Testis (tissue), 3 donors: Measurements from ENCODE around the gene CCS. TPM values are rescaled to one million over a fixed set of nuclear protein-coding genes. Genes with fewer than 3 reads are reported as not detected.

Experiments
- DNase-seq: peaks from one replicate; pipeline ENCODE4 v3.0.0-alpha.2; 2019
- H3K27ac ChIP-seq, 2 donors: fragments of 200-600 bp; sonication (generic); one replicate each; pipeline ENCODE4 v1.5.1; 2019
- H3K27me3 ChIP-seq: fragments of 200-600 bp; sonication (generic); one replicate; pipeline ENCODE4 v1.5.1; 2019
- H3K36me3 ChIP-seq: fragments of 200-600 bp; sonication (generic); one replicate; pipeline ENCODE4 v1.5.1; 2017; ENCODE audit warnings: low read depth; ENCODE audit errors: missing control alignments
- H3K4me1 ChIP-seq: fragments of 200-600 bp; sonication (generic); one replicate; pipeline ENCODE4 v1.5.1; 2019
- H3K4me3 ChIP-seq, 2 donors: fragments of 200-600 bp; sonication (generic); one replicate each; pipeline ENCODE4 v1.5.1; 2017 to 2019
- H3K9me3 ChIP-seq: fragments of 200-600 bp; sonication (generic); one replicate; pipeline ENCODE4 v1.5.1; 2017
- POLR2A ChIP-seq: fragments of 450-650 bp; IDR thresholded peaks from one replicate; pipeline ENCODE4 v1.6.1; 2017; ENCODE audit warnings: antibody characterized with exemption, mild to moderate bottlenecking, moderate library complexity
- WGBS, 2 donors: methylation state at CpG; one replicate each; pipeline ENCODE4 v1.1.5; 2018; 5-methylcytosine and 5-hydroxymethylcytosine counted together
- intact Hi-C: fragments of 100-400 bp; cut with DNase I; formaldehyde crosslinking; loops from one replicate; pipeline ENCODE4 v1.15.1; 2023; ENCODE audit warnings: low total_unique reads
- polyA plus RNA-seq: library from polyadenylated mRNA; stranded (reverse); fragments of 350-450 nt; fragmentation: Illumina TruSeq; extraction: RNeasy Lipid Tissue Mini Kit (QIAGEN cat#74804); gene quantifications from one replicate; pipeline ENCODE4 v1.2.3, GENCODE V29; 2014; ENCODE audit warnings: low read depth, low replicate concordance; ENCODE audit not compliant: insufficient read depth
- total RNA-seq, 2 donors: library from RNA; depleted of rRNA; stranded (reverse); fragments of >200 nt; gene quantifications; one replicate each; pipeline ENCODE4 v1.2.3, GENCODE V29; 2016
- TF ChIP-seq, protein P1 (sequence below), 3 experiments: fragments of 450-650 bp in 2 of 3; fragments of 200-600 bp in 1 of 3; sonication (generic) in 1 of 3; IDR thresholded peaks; one replicate each; pipeline ENCODE4 v1.5.1; 2016 to 2019; ENCODE audit warnings: antibody characterized with exemption in 3 of 3, mild to moderate bottlenecking in 2 of 3, moderate library complexity in 1 of 3

The CCS gene
- total and polyA plus RNA-seq, 3 donors from 2014 or later, result 67.5 to 83.2 (median 70.7) TPM

- TF ChIP-seq, protein P1, sequence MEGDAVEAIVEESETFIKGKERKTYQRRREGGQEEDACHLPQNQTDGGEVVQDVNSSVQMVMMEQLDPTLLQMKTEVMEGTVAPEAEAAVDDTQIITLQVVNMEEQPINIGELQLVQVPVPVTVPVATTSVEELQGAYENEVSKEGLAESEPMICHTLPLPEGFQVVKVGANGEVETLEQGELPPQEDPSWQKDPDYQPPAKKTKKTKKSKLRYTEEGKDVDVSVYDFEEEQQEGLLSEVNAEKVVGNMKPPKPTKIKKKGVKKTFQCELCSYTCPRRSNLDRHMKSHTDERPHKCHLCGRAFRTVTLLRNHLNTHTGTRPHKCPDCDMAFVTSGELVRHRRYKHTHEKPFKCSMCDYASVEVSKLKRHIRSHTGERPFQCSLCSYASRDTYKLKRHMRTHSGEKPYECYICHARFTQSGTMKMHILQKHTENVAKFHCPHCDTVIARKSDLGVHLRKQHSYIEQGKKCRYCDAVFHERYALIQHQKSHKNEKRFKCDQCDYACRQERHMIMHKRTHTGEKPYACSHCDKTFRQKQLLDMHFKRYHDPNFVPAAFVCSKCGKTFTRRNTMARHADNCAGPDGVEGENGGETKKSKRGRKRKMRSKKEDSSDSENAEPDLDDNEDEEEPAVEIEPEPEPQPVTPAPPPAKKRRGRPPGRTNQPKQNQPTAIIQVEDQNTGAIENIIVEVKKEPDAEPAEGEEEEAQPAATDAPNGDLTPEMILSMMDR (IDR thresholded peaks at IDR 0.05), result no peak
- TF ChIP-seq POLR2A, result no peak
- no peak for DNase-seq
- H3K27me3 ChIP-seq, result no peaks in the 10 kb centered on the region
- H3K36me3 ChIP-seq, result no peaks in the 10 kb centered on the region
- H3K9me3 ChIP-seq, result no peaks in the 10 kb centered on the region
- WGBS, 2 donors, result 89 to 90% methylated on average over 6 to 7 of the region's 7 CpGs
- H3K4me1 ChIP-seq, result peaks cover 7% of the 10 kb centered on the region
- no peak overlapping the region for H3K27ac ChIP-seq
- intact Hi-C loops, result no loop called here
- H3K4me3 ChIP-seq, result no peak overlapping the region
Observed at GRCh38 chr11:66556086-66556485, 36.9 kb upstream of the CCS start.

DNA sequence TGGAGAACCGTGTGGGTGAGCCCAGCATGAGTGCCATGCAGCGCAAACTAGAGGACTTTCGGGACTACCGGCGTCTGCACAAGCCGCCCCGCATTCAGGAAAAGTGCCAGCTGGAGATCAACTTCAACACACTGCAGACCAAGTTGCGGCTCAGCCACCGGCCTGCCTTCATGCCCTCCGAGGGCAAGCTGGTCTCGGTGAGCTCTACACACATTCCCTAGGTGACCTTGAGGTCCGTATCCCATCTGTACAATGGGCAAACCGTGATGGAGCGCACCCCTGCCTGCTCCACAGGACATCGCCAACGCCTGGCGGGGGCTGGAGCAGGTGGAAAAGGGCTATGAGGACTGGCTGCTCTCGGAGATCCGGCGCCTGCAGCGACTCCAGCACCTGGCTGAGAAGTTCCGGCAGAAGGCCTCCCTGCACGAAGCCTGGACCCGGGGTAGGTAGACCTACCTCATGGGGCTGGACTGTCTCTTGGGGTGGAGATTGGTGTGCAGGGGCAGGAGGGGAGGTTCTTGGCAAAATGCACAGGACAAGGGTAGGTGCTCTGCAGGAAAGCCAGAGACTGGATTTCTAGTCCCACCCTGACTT is 35.2 kb upstream of the CCS start:
- Histone ChIP-seq H3K9me3 (no peaks in the 10 kb centered on the region), H3K36me3 (no peaks in the 10 kb centered on the region), H3K27ac (no peak overlapping the region), H3K4me1 (peaks cover 7% of the 10 kb centered on the region), H3K27me3 (no peaks in the 10 kb centered on the region), H3K4me3 (no peak overlapping the region)
- intact Hi-C loops, result no loop called here
- 93 to 96% methylated on average over 12 to 24 of the region's 24 CpGs for WGBS, 2 donors
- no peak for TF ChIP-seq POLR2A
- TF ChIP-seq, protein P1 (IDR thresholded peaks at IDR 0.05), result no peak
- no peak for DNase-seq

DNA sequence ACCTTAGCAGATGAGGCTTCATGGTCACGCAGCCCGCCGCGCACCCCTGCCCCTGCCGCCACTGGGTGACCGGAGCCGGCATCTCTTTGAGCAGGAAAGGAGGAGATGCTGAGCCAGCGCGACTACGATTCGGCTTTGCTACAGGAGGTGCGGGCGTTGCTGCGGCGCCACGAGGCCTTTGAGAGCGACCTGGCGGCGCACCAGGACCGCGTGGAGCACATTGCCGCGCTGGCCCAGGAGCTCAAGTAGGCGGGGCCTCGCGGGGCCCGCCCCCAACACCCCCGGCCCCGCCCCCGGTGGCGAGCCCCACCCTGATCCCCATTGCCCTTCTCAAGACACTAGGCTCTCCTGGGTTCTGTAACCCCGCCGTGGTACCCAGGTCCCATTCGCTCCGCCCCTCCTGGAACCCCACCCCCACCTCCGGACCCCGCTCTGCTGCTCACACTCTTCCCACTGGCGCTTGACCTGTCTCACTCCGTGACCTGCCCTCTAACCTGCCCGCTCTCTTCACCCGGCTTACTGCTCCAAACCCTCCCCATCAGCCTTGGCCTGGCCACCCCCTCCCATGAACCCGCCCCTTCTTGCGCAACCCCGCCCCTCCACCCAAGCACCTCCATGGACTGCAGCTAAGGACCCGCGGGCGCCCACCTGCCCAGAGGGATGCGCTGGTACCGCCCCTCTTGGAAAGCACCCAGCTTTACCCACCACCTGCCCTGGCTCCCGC is 33.7 kb upstream of the CCS start:
- no peak overlapping the region for H3K27ac ChIP-seq
- peak; percentile 49 for DNase-seq
- H3K4me3 ChIP-seq, result peak overlapping the region in 1 of 2 donors; percentile 38
- WGBS, 2 donors, result 11 to 13% methylated on average over 16 to 49 of the region's 50 CpGs
- no peaks in the 10 kb centered on the region for H3K36me3 ChIP-seq
- peaks cover 7% of the 10 kb centered on the region for H3K4me1 ChIP-seq
- TF ChIP-seq POLR2A, result no peak
- TF ChIP-seq, protein P1 (IDR thresholded peaks at IDR 0.05), result no peak
- intact Hi-C loops, result no loop called here
- no peaks in the 10 kb centered on the region for H3K9me3 ChIP-seq
- no peaks in the 10 kb centered on the region for H3K27me3 ChIP-seq

DNA sequence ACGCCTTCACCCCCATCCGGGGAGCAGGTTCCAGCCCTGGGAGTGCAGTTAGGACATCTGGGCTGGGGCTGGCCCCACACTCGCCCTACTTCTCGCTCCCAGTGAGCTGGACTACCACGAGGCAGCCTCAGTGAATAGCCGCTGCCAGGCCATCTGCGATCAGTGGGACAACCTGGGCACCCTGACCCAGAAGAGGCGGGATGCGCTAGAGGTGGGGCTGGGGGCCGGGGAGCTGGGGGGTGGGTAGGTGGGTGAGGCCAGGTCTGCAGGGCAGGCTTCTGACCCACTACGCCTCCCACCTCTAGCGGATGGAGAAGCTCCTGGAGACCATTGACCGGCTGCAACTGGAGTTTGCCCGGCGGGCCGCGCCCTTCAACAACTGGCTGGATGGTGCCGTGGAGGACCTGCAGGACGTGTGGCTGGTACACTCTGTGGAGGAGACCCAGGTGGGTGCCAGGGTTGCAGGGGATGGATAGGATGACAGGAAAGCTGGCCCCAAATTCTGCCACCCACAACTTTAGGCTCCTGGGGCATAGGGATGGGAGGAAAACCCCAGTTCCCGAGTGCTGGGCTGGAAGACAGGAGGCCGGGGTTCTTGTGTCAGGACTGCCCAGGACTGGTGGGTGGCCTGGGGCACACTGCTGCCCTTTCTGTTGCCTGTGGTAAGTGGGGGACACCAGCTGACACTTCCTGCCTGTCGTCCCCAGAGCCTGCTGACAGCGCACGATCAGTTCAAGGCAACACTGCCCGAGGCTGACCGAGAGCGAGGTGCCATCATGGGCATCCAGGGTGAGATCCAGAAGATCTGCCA is 32.9 kb upstream of the CCS start:
- no peak overlapping the region for H3K27ac ChIP-seq
- intact Hi-C loops, result no loop called here
- WGBS, 2 donors, result 69 to 83% methylated on average over 7 to 21 of the region's 27 CpGs
- no peak for TF ChIP-seq POLR2A
- TF ChIP-seq, protein P1 (IDR thresholded peaks at IDR 0.05), result no peak
- H3K27me3 ChIP-seq, result no peaks in the 10 kb centered on the region
- H3K4me3 ChIP-seq, result peak overlapping the region in 1 of 2 donors; percentile 38
- H3K4me1 ChIP-seq, result peaks cover 7% of the 10 kb centered on the region
- H3K36me3 ChIP-seq, result no peaks in the 10 kb centered on the region
- DNase-seq, result no peak
- no peaks in the 10 kb centered on the region for H3K9me3 ChIP-seq
